SK-N-MC (cell line): ENCODE data around the gene PLGLB2.
"Not testable (repeated sequence)": the region's sequence is repeated elsewhere in the genome, so short reads cannot be mapped to it uniquely, and the experiment has no call there.

Source experiments
- EZH2 ChIP-seq: fragments of 200-600 bp; sonication (generic); IDR thresholded peaks from one replicate; pipeline ENCODE4 v1.6.1; 2017; ENCODE audit warnings: antibody characterized with exemption
- POLR2AphosphoS5 ChIP-seq: IDR thresholded peaks from 2 replicates; pipeline ENCODE4 v1.6.1; 2012; ENCODE audit warnings: mild to moderate bottlenecking, low read depth, low read length, borderline replicate concordance

DNA sequence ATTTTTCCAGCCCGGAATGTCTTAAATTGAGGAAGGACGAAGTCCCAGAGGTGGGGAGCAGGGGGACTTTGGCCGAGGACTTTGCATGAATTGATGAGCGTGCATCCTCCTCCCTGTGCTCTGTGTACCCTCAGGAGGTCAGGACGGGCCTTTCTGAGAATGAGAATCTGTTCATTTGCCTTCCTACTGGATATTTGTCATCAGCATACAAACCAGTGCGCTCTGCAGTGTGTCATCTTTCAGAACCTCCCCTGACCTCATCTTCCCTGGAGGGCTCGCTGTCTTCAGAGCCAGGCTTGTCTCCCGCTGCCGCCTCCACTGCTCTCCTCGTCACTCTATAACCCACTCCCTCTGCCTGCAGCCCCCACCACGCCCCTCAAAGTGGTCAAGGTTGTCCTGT lies 2.7 kb downstream of the PLGLB2 start:
- not testable (repeated sequence) for TF ChIP-seq POLR2AphosphoS5, EZH2
